Endothelial cell of umbilical vein (primary cell): ENCODE measurements around the gene MYL3.

ENCODE experiments used
- EZH2 ChIP-seq: IDR thresholded peaks from 2 replicates; pipeline ENCODE4 v1.6.1; 2012; ENCODE audit warnings: borderline replicate concordance, low read depth, mild to moderate bottlenecking, moderate library complexity, low read length, inconsistent platforms; ENCODE audit not compliant: severe bottlenecking
- MAX ChIP-seq: IDR thresholded peaks from 2 replicates; pipeline ENCODE4 v1.6.1; 2011; ENCODE audit not compliant: insufficient read depth, insufficient read length
- POLR2AphosphoS5 ChIP-seq: IDR thresholded peaks from 2 replicates; pipeline ENCODE4 v1.6.1; 2012; ENCODE audit warnings: low read depth, mild to moderate bottlenecking, control low read depth, low read length, moderate library complexity; ENCODE audit not compliant: insufficient read depth
- TF ChIP-seq, protein P1 (sequence below), 2 donors: IDR thresholded peaks; 1 replicate in 1 of 2; 2 replicates in 1 of 2; pipeline ENCODE4 v1.5.1; 2011; ENCODE audit warnings: low read length in 2 of 2, mild to moderate bottlenecking in 2 of 2, moderate library complexity in 2 of 2, control low read depth in 1 of 2, inconsistent platforms in 1 of 2, low read depth in 1 of 2; ENCODE audit not compliant: insufficient read depth in 1 of 2; ENCODE audit errors: extremely low read depth in 1 of 2

DNA sequence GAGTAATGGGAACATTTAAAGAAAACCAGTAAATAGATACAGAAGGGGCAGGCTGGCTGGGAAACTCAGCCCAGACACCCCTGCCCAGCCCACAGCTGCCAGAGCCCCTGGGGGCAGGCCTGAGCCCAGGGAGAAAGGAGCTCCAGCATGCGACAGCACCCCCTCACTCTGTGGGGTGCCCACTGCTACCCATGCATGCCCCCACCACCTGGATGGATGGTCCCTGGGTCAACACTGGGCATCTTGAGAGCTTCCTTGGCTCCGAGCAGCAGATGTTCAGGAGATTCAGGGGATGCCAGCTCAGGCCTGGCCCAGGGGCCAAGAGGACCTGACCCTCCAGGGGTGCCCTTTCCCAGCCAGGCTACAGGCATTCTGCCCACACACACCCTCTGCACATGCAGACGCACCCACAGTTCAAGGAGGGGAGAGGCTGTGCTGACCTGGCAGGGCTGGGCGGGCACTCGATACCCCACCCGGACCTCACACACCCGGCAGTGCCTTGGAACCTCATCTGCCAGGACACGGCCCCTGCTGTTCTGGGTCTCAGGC, 45.8 kb upstream of the MYL3 start:
- TF ChIP-seq, protein P1, sequence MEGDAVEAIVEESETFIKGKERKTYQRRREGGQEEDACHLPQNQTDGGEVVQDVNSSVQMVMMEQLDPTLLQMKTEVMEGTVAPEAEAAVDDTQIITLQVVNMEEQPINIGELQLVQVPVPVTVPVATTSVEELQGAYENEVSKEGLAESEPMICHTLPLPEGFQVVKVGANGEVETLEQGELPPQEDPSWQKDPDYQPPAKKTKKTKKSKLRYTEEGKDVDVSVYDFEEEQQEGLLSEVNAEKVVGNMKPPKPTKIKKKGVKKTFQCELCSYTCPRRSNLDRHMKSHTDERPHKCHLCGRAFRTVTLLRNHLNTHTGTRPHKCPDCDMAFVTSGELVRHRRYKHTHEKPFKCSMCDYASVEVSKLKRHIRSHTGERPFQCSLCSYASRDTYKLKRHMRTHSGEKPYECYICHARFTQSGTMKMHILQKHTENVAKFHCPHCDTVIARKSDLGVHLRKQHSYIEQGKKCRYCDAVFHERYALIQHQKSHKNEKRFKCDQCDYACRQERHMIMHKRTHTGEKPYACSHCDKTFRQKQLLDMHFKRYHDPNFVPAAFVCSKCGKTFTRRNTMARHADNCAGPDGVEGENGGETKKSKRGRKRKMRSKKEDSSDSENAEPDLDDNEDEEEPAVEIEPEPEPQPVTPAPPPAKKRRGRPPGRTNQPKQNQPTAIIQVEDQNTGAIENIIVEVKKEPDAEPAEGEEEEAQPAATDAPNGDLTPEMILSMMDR (IDR thresholded peaks at IDR 0.05; ENCODE audit: extremely low read depth in 1 of 2, insufficient read depth in 1 of 2, low read depth in 1 of 2, low read length in 2 of 2): no peak
- TF ChIP-seq MAX (no peak), EZH2 (no peak), POLR2AphosphoS5 (no peak)
